K562 (cell line): Measurements from ENCODE around the gene FHIT. TPM values are rescaled to one million over a fixed set of nuclear protein-coding genes. Genes with fewer than 3 reads are reported as not detected.

Source experiments
- ATAC-seq: fragments of 200-7000 bp; cut with Tn5 transposase; 3 replicates; pipeline ENCODE4 v1.9.1; 2020; ENCODE audit warnings: moderate library complexity
- BruUV-seq: library from RNA; stranded (reverse); fragments of 400-500 nt; replicated peaks from 2 replicates; lab custom pipeline; 2021; lab: Mats Ljungman, UMichigan
- CTCF ChIA-PET: fragments of 300-600 bp; formaldehyde crosslinking; extraction: SDS; loops from one replicate; lab custom pipeline; 2021; ENCODE audit warnings: low intra/inter-chr PET ratio; lab: Yijun Ruan, JAX
- POLR2A ChIA-PET: fragments of 300-600, 350-650 bp; sonication (Branson Sonifier 250); formaldehyde crosslinking; extraction: SDS; loops from one replicate; lab custom pipeline; 2021; ENCODE audit warnings: antibody characterized with exemption, inconsistent platforms; lab: Yijun Ruan, JAX
- DNase-seq, 4 experiments: peaks; one replicate each; pipeline versions ENCODE4 v3.0.0 to v3.0.0-alpha.2; 2011 to 2018; ENCODE audit warnings: low spot score in 3 of 4, mixed read lengths in 3 of 4; ENCODE audit errors: extremely low read depth in 1 of 4
- FAIRE-seq: peaks from 2 replicates; lab custom pipeline; 2011; peaks lifted over from hg19 to GRCh38; lab: Jason Lieb, UNC
- H2AFZ ChIP-seq: 2 replicates; pipeline ENCODE4 v1.6.0; 2011; ENCODE audit warnings: low read depth, low read length, control low read depth, inconsistent platforms
- H3K27ac ChIP-seq: fragments of 200-600 bp; 3 replicates; pipeline ENCODE4 v1.8.0; 2011; ENCODE audit warnings: low read depth, mild to moderate bottlenecking, control low read depth, inconsistent platforms, low read length, moderate library complexity, mixed read lengths; ENCODE audit errors: extremely low read depth
- H3K27me3 ChIP-seq, 2 experiments: fragments of 300-600 bp in 1 of 2; 2 replicates in 1 of 2; 3 replicates in 1 of 2; pipeline versions ENCODE4 v1.6.0 to v1.8.0; 2011; ENCODE audit warnings: inconsistent platforms in 2 of 2, low read length in 2 of 2, mild to moderate bottlenecking in 1 of 2, mixed read lengths in 1 of 2, moderate library complexity in 1 of 2; ENCODE audit not compliant: control insufficient read depth in 2 of 2, insufficient read depth in 2 of 2
- H3K36me3 ChIP-seq: fragments of 300-600 bp; 3 replicates; pipeline ENCODE4 v1.8.0; 2011; ENCODE audit warnings: mild to moderate bottlenecking, low read length, inconsistent platforms; ENCODE audit not compliant: control insufficient read depth, insufficient read depth
- H3K4me1 ChIP-seq, 2 experiments: fragments of 200-600 bp in 1 of 2; replicated peaks in 1 of 2; 2 replicates in 1 of 2; 3 replicates in 1 of 2; pipeline versions ENCODE4 v1.5.1 to v1.8.0; 2011; ENCODE audit warnings: inconsistent platforms in 2 of 2, low read length in 2 of 2, mild to moderate bottlenecking in 1 of 2, mixed read lengths in 1 of 2, moderate library complexity in 1 of 2; ENCODE audit not compliant: control insufficient read depth in 2 of 2, insufficient read depth in 2 of 2
- H3K4me2 ChIP-seq: 2 replicates; pipeline ENCODE4 v1.6.1; 2011; ENCODE audit warnings: low read length, control low read depth, inconsistent platforms, mixed read lengths; ENCODE audit not compliant: insufficient read depth
- H3K4me3 ChIP-seq: fragments of 200-600 bp; sonication (generic), shearing (Covaris generic); 2 replicates; pipeline ENCODE4 v1.5.1; 2016; ENCODE audit warnings: control low read depth, inconsistent platforms
- H3K79me2 ChIP-seq: fragments of 200-600 bp; 3 replicates; pipeline ENCODE4 v1.8.0; 2011; ENCODE audit warnings: low read length, inconsistent platforms; ENCODE audit not compliant: control insufficient read depth, insufficient read depth
- H3K9ac ChIP-seq, 2 experiments: 2 replicates each; pipeline versions ENCODE4 v1.6.0 to v1.6.1; 2011; ENCODE audit warnings: low read depth in 2 of 2, low read length in 2 of 2, control low read depth in 1 of 2, inconsistent platforms in 1 of 2, mild to moderate bottlenecking in 1 of 2, mixed read lengths in 1 of 2; ENCODE audit not compliant: insufficient read depth in 1 of 2
- H3K9me1 ChIP-seq: one replicate; pipeline ENCODE4 v1.6.0; 2011; ENCODE audit warnings: inconsistent platforms, mild to moderate bottlenecking, low read length, moderate library complexity; ENCODE audit not compliant: control insufficient read depth, insufficient read depth
- H3K9me3 ChIP-seq: replicated peaks from 2 replicates; pipeline ENCODE4 v1.5.1; 2011; ENCODE audit warnings: low read depth, low read length, inconsistent platforms; ENCODE audit not compliant: control insufficient read depth, insufficient read depth
- H4K20me1 ChIP-seq: replicated peaks from 2 replicates; pipeline ENCODE4 v1.6.1; 2011; ENCODE audit warnings: low read length, inconsistent platforms, mixed read lengths; ENCODE audit not compliant: control insufficient read depth, insufficient read depth
- CREM ChIP-seq: IDR thresholded peaks from 2 replicates; pipeline ENCODE4 v1.6.1; 2014; ENCODE audit warnings: antibody characterized with exemption, low read depth
- GATA2 ChIP-seq: sonication (generic); formaldehyde crosslinking; IDR thresholded peaks from 2 replicates; pipeline ENCODE4 v1.4.0; 2020; ENCODE audit warnings: mild to moderate bottlenecking, missing genetic modification reagents
- NBN ChIP-seq: fragments of 450-650 bp; IDR thresholded peaks from 2 replicates; pipeline ENCODE4 v1.6.1; 2016; ENCODE audit warnings: low read depth, mild to moderate bottlenecking
- NFYB ChIP-seq: IDR thresholded peaks from 2 replicates; pipeline ENCODE4 v1.6.1; 2011; ENCODE audit warnings: mild to moderate bottlenecking, moderate library complexity; ENCODE audit not compliant: insufficient read length; ENCODE audit errors: extremely low read depth
- NR3C1 ChIP-seq: sonication (generic); formaldehyde crosslinking; IDR thresholded peaks from 2 replicates; pipeline ENCODE4 v1.8.1; 2022; ENCODE audit warnings: missing genetic modification reagents
- PRMT5 ChIP-seq: sonication (generic); formaldehyde crosslinking; IDR thresholded peaks from 2 replicates; pipeline ENCODE4 v1.5.0; 2020; ENCODE audit warnings: missing genetic modification reagents
- SRSF3 ChIP-seq: fragments of 200-400 bp; formaldehyde crosslinking; IDR thresholded peaks from 2 replicates; pipeline ENCODE4 v1.6.1; 2016; ENCODE audit warnings: mild to moderate bottlenecking, low read length, moderate library complexity; ENCODE audit not compliant: insufficient read depth
- WHSC1 ChIP-seq: IDR thresholded peaks from one replicate; pipeline ENCODE4 v1.6.1; 2012; ENCODE audit warnings: low read length, control low read depth, inconsistent platforms
- ZBTB12 ChIP-seq: fragments of 250-450 bp; sonication (Bioruptor Pico); IDR thresholded peaks from 2 replicates; pipeline ENCODE4 v1.4.0; 2020
- ZKSCAN1 ChIP-seq: fragments of 150-350 bp; IDR thresholded peaks from 2 replicates; pipeline ENCODE4 v1.6.1; 2016; ENCODE audit warnings: low read depth, low read length
- ZNF212 ChIP-seq: fragments of 450-650 bp; formaldehyde crosslinking; IDR thresholded peaks from 2 replicates; pipeline ENCODE4 v1.4.0; 2020; ENCODE audit warnings: mild to moderate bottlenecking
- ZNF24 ChIP-seq: fragments of 450-650 bp; IDR thresholded peaks from 2 replicates; pipeline ENCODE4 v1.6.1; 2016
- ZNF589 ChIP-seq: fragments of 200-800 bp; sonication (Bioruptor generic); IDR thresholded peaks from 2 replicates; pipeline ENCODE4 v1.6.1; 2016; ENCODE audit warnings: low read depth, missing genetic modification characterization, missing compliant biosample characterization
- ZNF77 ChIP-seq: fragments of 250-450 bp; sonication (Bioruptor Pico); IDR thresholded peaks from 2 replicates; pipeline ENCODE4 v1.5.0; 2020
- ZNF785 ChIP-seq: fragments of 250-450 bp; sonication (Bioruptor Pico); IDR thresholded peaks from 2 replicates; pipeline ENCODE4 v1.4.0; 2020; ENCODE audit warnings: mild to moderate bottlenecking
- WGBS: fragments of 100-300 bp; shearing (Covaris generic); methylation state at CpG from one replicate; pipeline ENCODE4 v1.1.6; 2016; ENCODE audit warnings: low coverage, mixed read lengths; ENCODE audit not compliant: insufficient coverage; ENCODE audit errors: missing lambda C conversion rate; 5-methylcytosine and 5-hydroxymethylcytosine counted together
- in situ Hi-C: fragments of 300-500 bp; cut with MboI; formaldehyde crosslinking; loops from 4 replicates; pipeline ENCODE4 v1.15.0; 2018; ENCODE audit warnings: inconsistent platforms, mixed read lengths
- intact Hi-C: fragments of 100-400 bp; cut with micrococcal nuclease; formaldehyde crosslinking; loops from 2 replicates; pipeline ENCODE4 v1.14.2; 2022
- polyA plus RNA-seq, 8 experiments: library from polyadenylated mRNA; depleted of rRNA in 4 of 8; stranded (reverse) in 5 of 8; unstranded in 3 of 8; fragments of >200 nt; fragmentation: Nextera tagmentation in 2 of 8; fragmentation: Illumina TruSeq in 1 of 8; extraction: Ambion mirVana in 2 of 8; extraction: Trizol in 1 of 8; gene quantifications; 2 replicates each; pipeline versions ENCODE4 v1.2.1 to v1.2.3, GENCODE V29; 2011 to 2014; ENCODE audit warnings: inconsistent platforms in 1 of 8, missing spikeins in 1 of 8
- total RNA-seq, 7 experiments: library from RNA; depleted of rRNA in 6 of 7; stranded (reverse); fragments of >200 nt in 6 of 7; fragmentation: Illumina TruSeq in 2 of 7; extraction: Trizol in 2 of 7; gene quantifications; 2 replicates each; pipeline versions ENCODE4 v1.2.1 to v1.2.3, GENCODE V29; 2011 to 2021; ENCODE audit warnings: low replicate concordance in 1 of 7
- TF ChIP-seq, protein P1 (sequence below): sonication (generic); formaldehyde crosslinking; IDR thresholded peaks from 2 replicates; pipeline ENCODE4 v1.8.1; 2023; ENCODE audit warnings: mild to moderate bottlenecking, missing genetic modification reagents

The FHIT gene
- total and polyA plus RNA-seq, 9 of the 15 experiments (the other 6 are each of a cell fraction or from before 2014, with no cell fraction given) = 1.7 to 9.1 (median 4.3) TPM

- no peak for DNase-seq
- H3K9me3 ChIP-seq = no peaks in the 10 kb centered on the region
- TF ChIP-seq ZKSCAN1 = no peak
- TF ChIP-seq, protein P1, sequence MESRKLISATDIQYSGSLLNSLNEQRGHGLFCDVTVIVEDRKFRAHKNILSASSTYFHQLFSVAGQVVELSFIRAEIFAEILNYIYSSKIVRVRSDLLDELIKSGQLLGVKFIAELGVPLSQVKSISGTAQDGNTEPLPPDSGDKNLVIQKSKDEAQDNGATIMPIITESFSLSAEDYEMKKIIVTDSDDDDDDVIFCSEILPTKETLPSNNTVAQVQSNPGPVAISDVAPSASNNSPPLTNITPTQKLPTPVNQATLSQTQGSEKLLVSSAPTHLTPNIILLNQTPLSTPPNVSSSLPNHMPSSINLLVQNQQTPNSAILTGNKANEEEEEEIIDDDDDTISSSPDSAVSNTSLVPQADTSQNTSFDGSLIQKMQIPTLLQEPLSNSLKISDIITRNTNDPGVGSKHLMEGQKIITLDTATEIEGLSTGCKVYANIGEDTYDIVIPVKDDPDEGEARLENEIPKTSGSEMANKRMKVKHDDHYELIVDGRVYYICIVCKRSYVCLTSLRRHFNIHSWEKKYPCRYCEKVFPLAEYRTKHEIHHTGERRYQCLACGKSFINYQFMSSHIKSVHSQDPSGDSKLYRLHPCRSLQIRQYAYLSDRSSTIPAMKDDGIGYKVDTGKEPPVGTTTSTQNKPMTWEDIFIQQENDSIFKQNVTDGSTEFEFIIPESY (CRISPR knock-in tag) = no peak
- TF ChIP-seq GATA2 (CRISPR knock-in tag) = no peak
- TF ChIP-seq CREM = no peak
- TF ChIP-seq NFYB = no peak
- no peak for TF ChIP-seq ZNF77
- no peak for TF ChIP-seq ZNF785 (CRISPR knock-in tag)
- TF ChIP-seq NR3C1 (CRISPR knock-in tag) = no peak
- no peak for TF ChIP-seq ZNF589 (CRISPR knock-in tag)
- no peak for TF ChIP-seq NBN
- no peak for TF ChIP-seq SRSF3
- no peak for TF ChIP-seq ZNF212 (CRISPR knock-in tag)
- TF ChIP-seq WHSC1 = no peak
- TF ChIP-seq ZBTB12 = no peak
- TF ChIP-seq PRMT5 (CRISPR knock-in tag) = no peak
- TF ChIP-seq ZNF24 = no peak
- TF ChIP-seq, all 486 proteins: peak for 0
- no peak for FAIRE-seq
- intact Hi-C loops (no loop called here), in situ Hi-C loops (no loop called here)
- no peaks in the 10 kb centered on the region for H3K9me1 ChIP-seq
- H3K4me3 ChIP-seq = no peak overlapping the region
- no peak overlapping the region for H3K27ac ChIP-seq
- H2AFZ ChIP-seq = no peak overlapping the region
- POLR2A ChIA-PET = interaction anchor here (0.6 kb wide), 2 partner anchors 483 to 1762 kb away, joined by 3 to 4 read pairs; no protein-coding TSS in a partner anchor
- 34% methylated on average over 2 of the region's 2 CpGs for whole genome bisulfite sequencing
- H3K9ac ChIP-seq = no peak overlapping the region
- no peak for ATAC-seq
- no peaks in the 10 kb centered on the region for H3K36me3 ChIP-seq
- H3K27me3 ChIP-seq = no peaks in the 10 kb centered on the region
- no peaks in the 10 kb centered on the region for H3K79me2 ChIP-seq
- CTCF ChIA-PET = no interaction called here
- no peaks in the 10 kb centered on the region for H4K20me1 ChIP-seq
- H3K4me2 ChIP-seq = no peak overlapping the region
- no peaks in the 10 kb centered on the region for H3K4me1 ChIP-seq
- BruUV-seq = no TSS peak
Measured at GRCh38 chr3:60133269-60134162, 1117.7 kb downstream of the FHIT start.
